Activated CD8-positive, alpha-beta memory T cell treated with anti-CD3 and anti-CD28 coated beads for 4 hours (primary cell): ENCODE data around the gene MCC.

Experiments
- DNase-seq, 2 donors: peaks; one replicate each; pipeline ENCODE4 v3.0.0-alpha.2; 2020; ENCODE audit warnings: low read depth in 2 of 2

The MCC gene

GRCh38 chr5:113112435-113112834 is 375.8 kb downstream of the MCC start:
- no peak for DNase-seq

GRCh38 chr5:113110117-113110516 is 378.1 kb downstream of the MCC start:
- no peak for DNase-seq

- DNase-seq = no peak
These were observed 378.9 kb downstream of the MCC start for GRCh38 chr5:113109344-113109743.

GRCh38 chr5:113108485-113108884 is 379.8 kb downstream of the MCC start:
- no peak for DNase-seq

GRCh38 chr5:113106821-113107220 is 381.4 kb downstream of the MCC start:
- DNase-seq = no peak

GRCh38 chr5:113105693-113106280 is 382.5 kb downstream of the MCC start:
- no peak for DNase-seq

GRCh38 chr5:113103330-113103729 is 384.9 kb downstream of the MCC start:
- no peak for DNase-seq

- no peak for DNase-seq
These were observed 386.1 kb downstream of the MCC start for GRCh38 chr5:113102121-113102531.

- no peak for DNase-seq
These were observed 387.3 kb downstream of the MCC start for GRCh38 chr5:113100981-113101380.

- no peak for DNase-seq
These were observed 388.4 kb downstream of the MCC start for GRCh38 chr5:113099822-113100221.

GRCh38 chr5:113098378-113098777 is 389.9 kb downstream of the MCC start:
- DNase-seq = no peak

GRCh38 chr5:113095831-113096230 is 392.4 kb downstream of the MCC start:
- no peak for DNase-seq

- no peak for DNase-seq
These were observed 394.7 kb downstream of the MCC start for GRCh38 chr5:113093558-113093957.

GRCh38 chr5:113092683-113093082 is 395.6 kb downstream of the MCC start:
- no peak for DNase-seq

- DNase-seq = no peak
These were observed 396.6 kb downstream of the MCC start for GRCh38 chr5:113091622-113092021.

GRCh38 chr5:113090336-113091106 is 397.7 kb downstream of the MCC start:
- DNase-seq = no peak

GRCh38 chr5:113089653-113090335 is 398.5 kb downstream of the MCC start:
- no peak for DNase-seq

- no peak for DNase-seq
These were observed 400.2 kb downstream of the MCC start for GRCh38 chr5:113087976-113088514.

- no peak for DNase-seq
These were observed 402.3 kb downstream of the MCC start for GRCh38 chr5:113085880-113086409.

GRCh38 chr5:113085084-113085414 is 403.2 kb downstream of the MCC start:
- DNase-seq = no peak

GRCh38 chr5:113084402-113085083 is 403.7 kb downstream of the MCC start:
- DNase-seq = no peak

GRCh38 chr5:113083481-113083880 is 404.8 kb downstream of the MCC start:
- no peak for DNase-seq
